GM12874 (cell line): ENCODE measurements around the gene ADGRV1.

ENCODE experiments used
- TF ChIP-seq, protein P1 (sequence below): IDR thresholded peaks from 2 replicates; pipeline ENCODE4 v1.5.1; 2011; ENCODE audit warnings: low read depth, mild to moderate bottlenecking, control low read depth, low read length, moderate library complexity; ENCODE audit not compliant: insufficient read depth

ADGRV1 gene

DNA sequence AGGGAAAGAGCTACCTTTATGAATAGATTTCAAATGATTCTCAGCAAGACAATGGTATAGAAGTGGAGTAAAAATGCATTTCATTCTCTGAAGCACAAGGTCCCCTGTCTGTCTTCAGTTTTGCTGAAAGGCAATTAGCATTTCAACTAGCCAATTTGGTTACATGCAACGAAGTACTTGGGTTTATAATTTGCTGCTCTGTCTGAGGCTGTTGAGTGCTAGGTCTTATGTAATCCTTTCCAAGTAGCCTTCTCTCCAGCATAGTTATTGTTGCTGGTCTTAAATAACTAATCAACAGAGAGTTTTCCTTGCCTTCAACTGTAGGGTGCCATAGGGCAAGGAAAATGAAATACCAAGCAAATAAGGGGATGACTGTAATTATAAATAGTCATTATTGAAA is 4.5 kb downstream of the ADGRV1 start:
- TF ChIP-seq, protein P1, sequence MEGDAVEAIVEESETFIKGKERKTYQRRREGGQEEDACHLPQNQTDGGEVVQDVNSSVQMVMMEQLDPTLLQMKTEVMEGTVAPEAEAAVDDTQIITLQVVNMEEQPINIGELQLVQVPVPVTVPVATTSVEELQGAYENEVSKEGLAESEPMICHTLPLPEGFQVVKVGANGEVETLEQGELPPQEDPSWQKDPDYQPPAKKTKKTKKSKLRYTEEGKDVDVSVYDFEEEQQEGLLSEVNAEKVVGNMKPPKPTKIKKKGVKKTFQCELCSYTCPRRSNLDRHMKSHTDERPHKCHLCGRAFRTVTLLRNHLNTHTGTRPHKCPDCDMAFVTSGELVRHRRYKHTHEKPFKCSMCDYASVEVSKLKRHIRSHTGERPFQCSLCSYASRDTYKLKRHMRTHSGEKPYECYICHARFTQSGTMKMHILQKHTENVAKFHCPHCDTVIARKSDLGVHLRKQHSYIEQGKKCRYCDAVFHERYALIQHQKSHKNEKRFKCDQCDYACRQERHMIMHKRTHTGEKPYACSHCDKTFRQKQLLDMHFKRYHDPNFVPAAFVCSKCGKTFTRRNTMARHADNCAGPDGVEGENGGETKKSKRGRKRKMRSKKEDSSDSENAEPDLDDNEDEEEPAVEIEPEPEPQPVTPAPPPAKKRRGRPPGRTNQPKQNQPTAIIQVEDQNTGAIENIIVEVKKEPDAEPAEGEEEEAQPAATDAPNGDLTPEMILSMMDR, result no peak

DNA sequence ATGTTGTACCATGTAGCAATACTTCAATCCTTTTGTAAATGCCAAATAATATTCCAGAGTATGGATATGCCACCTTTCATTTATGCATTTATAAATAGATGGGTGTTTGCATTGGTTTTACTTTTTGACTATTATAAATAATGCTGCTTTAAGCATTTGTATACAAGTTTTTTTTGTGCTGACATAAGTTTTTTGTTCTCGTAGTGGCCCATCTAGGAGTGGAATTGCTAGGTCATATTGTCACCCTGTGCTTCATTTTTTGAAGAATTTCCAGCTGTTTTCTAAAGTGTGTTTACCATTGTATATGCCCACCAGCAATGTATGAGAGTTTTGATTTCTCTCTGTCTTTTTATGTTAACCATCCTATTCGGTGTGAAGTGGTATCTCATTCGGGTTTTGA is 6.9 kb downstream of the ADGRV1 start:
- TF ChIP-seq, protein P1, result no peak

DNA sequence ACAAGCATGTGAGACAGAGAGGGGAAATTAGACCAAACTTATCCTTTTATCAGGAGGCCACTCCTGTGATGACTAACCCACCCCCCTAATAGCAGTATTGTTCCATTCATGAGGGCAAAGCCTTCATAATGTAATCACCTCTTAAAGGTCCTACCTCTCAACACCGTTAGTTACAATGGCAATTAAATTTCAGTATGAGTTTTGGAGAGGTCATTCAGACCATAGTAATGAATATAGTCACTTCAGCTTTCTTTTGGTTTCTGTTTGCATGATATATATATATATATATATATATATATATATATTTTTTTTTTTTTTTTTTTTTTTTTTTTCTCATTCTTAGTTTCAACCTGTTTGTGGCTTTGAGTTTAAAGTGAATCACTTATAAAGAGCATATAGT is 10.5 kb downstream of the ADGRV1 start:
- TF ChIP-seq, protein P1, result no peak

DNA sequence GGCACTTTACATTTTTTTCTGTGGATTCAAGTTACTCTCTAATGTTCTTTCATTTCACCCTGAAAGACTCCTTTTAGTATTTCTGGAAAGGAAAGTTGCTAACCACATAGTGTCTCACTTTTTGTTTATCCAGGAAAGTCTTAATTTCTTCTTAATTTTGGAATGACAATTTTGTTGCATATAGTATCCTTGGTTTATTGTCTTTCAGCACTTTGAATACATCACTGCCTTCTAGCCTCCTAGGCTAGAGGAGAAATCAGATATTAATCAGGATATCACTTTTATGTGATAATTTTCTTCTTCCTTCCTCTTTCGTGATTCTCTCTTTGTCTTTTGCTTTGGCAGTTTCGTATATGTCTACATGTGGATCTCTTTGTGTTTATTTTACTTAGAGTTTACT is 11.4 kb downstream of the ADGRV1 start:
- TF ChIP-seq, protein P1, result no peak

DNA sequence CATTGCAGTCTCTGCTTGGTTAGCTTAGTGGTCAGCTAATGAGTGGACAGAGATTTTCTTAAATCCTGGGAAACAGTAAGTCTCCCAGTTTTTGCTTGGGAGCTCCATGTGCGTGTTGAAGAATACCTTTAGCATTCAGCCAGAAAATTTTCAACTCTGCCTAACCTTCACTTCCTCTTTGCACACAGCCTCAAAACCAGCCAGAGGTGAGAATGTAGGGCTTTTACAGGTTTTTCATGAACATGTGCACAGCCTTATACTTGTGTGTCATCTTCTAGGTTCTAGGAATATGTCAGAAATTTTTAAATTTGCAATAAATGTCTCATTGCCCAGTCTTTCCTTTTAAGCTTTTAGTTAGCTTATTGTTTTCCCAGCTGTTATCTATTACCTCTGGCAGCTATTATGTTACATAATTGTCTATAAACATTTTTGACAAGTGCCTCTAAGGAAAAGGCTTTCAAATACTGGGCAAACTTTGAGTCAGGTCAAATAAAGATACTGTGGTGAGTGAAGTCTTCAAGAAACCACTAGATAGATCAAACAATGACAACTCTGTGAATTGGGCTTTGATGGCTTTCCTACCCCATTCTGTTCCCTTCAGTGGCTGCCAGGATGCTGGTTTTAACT is 12.7 kb downstream of the ADGRV1 start:
- TF ChIP-seq, protein P1, result no peak

DNA sequence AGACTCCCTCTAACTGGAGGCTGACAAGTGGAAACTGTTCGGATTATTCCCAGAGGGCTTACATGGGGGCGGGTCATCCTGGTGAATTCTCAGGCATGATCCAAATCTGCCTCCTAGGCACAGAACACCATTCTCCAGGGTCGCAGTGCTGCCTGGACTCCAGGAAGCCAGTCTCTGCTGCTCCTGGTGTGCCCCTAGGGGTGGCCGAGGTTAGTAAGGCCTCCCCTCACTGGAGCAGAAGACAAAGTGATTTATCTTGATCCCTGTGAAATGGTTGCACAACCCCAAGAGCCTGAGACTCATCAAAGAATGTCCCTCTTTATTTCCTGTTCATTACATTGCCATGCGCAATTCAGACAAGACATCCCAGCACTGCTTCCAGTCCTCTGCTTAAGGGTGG is 17.1 kb downstream of the ADGRV1 start:
- TF ChIP-seq, protein P1, result no peak

DNA sequence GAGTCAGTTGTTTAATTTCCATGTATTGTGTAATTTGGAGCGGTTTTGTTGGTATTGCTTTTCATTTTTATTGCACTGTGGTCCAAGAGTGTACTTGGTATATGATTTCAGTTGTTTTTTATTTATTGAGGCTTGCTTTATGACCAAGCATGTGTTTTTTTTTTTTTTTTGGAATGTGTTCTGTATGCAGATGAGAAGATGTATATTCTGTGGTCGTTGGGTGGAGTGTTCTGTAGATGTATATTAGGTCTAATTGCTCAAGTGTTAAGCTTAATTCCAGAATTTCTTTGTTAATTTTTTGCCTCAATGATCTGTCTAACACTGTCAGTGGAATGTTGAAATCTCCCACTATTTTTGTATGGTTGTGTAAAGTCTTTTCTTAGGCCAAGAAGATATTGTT is 23.4 kb downstream of the ADGRV1 start:
- TF ChIP-seq, protein P1, result no peak
